HL-60/S4 treated with phorbol 12-myristate 13-acetate at 8.2 ng/mL for 4 days and 3 days (cell line): ENCODE data around the gene EFNA4.

Source experiments
- in situ Hi-C: fragments of 300-500 bp; cut with MboI; formaldehyde crosslinking; loops from 2 replicates; pipeline ENCODE4 v1.15.0; 2022; ENCODE audit warnings: low sequenced_read_pairs

EFNA4 gene

DNA sequence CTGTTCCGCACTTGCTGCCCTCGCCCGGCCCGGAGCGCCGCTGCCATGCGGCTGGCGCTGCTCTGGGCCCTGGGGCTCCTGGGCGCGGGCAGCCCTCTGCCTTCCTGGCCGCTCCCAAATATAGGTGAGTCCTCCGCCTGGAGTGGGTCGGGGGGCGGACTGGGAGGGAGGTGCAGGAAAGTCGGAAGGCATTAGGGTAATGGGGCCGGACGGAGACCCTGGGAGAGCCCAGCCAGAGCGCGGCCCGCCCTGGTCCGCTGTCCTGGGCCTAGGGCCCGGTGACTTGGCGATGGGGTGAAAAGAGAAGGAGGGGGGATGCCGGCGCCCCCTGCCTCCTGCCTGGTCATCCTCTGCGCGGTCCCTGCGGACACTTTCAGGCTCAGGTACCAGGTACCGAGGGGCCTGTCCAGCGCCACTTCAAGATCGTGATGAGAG, 12.2 kb upstream of the EFNA4 start:
- in situ Hi-C loops: no loop called here

DNA sequence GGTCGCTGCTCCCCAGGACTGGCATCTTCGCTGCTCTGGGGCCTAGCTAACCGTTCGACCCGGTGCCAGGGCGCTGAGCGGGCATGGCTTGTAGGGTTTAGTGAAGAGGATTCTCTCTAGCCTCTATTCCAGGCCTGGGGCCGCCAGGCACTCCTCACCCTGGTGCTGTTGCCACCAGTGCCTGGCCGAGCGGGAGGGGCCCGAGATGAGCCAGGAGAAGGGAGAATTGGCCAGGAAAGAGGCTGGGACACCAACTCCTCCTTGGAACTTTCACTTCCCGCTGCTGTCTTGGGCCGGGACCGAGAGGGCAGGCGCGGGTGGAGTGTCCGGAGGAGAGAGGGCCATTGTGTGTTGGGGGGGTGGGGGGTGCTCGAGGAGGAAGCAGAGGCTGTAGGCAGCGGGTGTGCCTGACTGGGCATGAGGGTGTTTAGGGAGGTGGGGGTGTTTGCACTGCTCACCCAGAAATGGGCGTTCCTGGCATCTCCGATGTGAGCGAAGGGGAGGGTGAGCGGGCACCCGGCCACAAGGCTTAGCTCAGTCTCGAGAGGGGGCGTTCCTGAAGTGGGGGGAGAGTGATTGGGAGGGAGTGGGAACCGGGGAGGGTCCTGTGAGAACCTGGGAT, 11.7 kb upstream of the EFNA4 start:
- in situ Hi-C loops: no loop called here

- in situ Hi-C loops: no loop called here
These were observed 10.8 kb upstream of the EFNA4 start for GRCh38 chr1:155052439-155053395.

GRCh38 chr1:155053531-155054105, 9.9 kb upstream of the EFNA4 start:
- in situ Hi-C loops: no loop called here

DNA sequence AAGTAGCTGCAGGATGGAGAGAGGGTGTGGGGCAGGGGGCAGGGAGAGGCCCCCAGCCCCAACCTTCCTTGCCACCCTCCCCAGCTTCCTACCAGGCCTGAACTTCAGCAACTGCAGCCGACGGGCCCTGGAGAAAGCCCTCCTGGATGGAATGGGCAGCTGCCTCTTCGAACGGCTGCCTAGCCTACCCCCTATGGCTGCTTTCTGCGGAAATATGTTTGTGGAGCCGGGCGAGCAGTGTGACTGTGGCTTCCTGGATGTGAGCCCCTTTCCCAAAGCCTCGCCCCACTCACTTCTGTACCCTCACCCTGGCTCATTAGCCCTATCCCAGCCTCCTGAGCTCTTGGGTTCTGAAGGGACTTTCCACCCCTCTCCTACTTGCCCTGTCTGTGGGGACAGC, 6.4 kb upstream of the EFNA4 start:
- in situ Hi-C loops: no loop called here

DNA sequence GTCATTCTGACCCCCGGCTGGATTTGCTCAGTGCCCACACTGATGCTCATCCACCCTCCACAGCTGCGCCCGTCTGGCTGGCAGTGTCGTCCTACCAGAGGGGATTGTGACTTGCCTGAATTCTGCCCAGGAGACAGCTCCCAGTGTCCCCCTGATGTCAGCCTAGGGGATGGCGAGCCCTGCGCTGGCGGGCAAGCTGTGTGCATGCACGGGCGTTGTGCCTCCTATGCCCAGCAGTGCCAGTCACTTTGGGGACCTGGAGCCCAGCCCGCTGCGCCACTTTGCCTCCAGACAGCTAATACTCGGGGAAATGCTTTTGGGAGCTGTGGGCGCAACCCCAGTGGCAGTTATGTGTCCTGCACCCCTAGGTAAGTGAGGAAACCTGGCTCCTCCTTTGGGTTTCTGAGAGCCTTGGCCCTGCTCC, 5.7 kb upstream of the EFNA4 start:
- in situ Hi-C loops: no loop called here

- in situ Hi-C loops: no loop called here
These were observed 2.8 kb upstream of the EFNA4 start for GRCh38 chr1:155060736-155061135.

DNA sequence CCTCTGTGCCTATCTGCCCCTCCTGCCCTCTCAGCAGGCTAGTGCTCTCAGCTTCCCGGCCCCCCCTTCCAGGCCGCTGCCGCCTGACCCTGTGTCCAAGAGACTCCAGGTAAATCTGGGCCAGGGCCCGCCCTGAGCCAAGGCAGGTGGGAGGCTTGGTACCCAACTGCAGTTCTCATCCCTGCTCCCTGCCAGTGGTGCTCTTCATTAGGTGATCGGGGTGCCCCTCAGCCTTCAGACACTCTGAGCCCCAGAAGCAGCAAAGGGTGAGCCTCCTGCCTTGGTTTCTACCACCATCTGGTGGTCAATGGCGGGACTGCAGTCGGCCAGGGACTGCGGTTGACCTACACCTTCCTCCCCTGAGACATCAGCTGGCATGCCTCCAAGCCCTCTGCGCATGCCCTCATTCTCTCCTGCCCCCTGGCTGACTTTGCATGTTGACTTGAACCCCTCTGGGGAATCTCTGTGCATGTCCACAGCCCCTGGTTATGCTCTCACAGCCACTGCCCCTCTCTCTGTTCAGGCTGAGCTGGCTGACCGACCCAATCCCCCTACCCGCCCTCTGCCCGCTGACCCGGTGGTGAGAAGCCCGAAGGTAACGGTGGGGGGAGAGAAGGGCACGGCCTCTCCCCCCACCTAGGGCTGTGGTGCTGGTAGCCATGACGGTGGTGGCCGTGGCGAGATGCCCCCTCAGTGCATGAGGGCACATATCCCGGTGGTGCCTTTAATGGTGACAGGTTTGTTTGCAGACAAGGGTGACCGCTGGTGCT, 2.0 kb upstream of the EFNA4 start:
- in situ Hi-C loops: no loop called here

DNA sequence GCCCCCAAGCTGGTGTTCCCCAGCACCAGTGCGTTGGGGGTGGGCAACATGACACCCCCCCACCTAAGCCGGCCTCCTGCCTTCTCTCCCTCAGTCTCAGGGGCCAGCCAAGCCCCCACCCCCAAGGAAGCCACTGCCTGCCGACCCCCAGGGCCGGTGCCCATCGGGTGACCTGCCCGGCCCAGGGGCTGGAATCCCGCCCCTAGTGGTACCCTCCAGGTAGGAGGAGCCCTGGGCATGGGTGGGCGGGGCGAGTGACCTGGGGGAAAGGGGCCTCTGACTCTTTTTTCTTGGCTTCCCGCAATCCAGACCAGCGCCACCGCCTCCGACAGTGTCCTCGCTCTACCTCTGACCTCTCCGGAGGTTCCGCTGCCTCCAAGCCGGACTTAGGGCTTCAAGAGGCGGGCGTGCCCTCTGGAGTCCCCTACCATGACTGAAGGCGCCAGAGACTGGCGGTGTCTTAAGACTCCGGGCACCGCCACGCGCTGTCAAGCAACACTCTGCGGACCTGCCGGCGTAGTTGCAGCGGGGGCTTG, 1.3 kb upstream of the EFNA4 start:
- in situ Hi-C loops: no loop called here

- in situ Hi-C loops: no loop called here
These were observed 683 bp upstream of the EFNA4 start for GRCh38 chr1:155062702-155063411.

DNA sequence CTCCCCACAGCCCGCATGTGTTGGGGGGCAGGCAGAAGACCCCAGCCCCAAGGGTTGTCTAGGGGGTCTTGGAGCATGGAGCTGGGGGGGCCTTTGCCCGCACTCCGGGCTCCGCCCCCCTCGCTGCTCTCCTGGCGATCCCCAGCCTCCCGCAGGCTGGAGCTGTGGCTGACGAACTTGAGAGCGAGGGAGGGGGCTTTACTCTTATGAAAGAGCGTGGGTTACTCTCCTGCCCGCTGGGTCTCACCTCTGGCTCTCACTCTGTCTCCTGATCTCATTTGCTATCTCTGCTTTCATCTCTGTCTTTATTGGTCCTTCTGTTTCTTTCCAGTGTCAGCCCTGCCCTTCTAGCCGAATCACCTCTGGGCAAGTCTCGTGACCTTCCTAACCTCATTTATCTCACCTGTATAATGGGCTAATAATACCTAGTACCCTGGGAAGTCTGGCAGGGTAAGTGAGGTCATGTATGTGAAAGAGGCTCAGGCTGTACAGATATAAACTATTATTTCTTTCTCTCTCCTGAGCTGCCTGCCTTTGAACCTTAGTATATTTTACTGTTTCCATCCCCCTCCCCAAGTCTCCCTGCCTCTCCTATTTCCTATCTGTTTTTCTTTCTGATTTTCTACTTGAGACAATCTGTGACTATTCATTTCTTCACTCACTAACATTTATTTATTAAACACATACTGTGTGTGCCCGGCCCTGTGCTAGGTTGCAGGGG, 731 bp downstream of the EFNA4 start:
- in situ Hi-C loops: no loop called here

DNA sequence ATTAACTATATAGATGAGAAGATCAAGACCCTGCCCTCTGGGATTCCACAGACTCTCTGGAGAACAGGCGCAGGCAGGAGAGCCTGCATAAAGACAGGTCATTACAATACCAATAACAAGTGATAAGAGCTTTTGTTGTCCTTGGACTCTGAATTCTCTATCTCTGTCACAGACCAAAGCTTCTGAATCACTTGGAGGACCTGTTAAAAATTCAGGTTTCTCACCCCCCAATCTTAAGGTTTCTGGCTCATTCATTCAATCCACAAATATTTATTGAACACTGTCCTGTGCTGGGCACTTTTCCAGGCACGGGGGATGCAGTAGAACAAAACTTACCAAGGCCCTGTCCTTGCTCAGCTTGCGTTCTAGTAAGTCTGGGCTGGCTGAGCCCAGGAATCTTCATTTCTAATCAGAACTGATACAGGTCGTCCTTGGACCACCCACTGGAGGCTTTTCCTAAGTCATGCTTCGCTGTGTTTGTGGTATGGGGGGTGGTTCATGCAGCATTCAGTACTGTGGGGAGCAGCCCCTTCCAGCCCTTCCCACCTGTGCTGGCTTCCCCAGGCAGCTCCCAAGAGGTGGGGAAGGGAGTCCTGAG, 1.4 kb downstream of the EFNA4 start:
- in situ Hi-C loops: no loop called here

DNA sequence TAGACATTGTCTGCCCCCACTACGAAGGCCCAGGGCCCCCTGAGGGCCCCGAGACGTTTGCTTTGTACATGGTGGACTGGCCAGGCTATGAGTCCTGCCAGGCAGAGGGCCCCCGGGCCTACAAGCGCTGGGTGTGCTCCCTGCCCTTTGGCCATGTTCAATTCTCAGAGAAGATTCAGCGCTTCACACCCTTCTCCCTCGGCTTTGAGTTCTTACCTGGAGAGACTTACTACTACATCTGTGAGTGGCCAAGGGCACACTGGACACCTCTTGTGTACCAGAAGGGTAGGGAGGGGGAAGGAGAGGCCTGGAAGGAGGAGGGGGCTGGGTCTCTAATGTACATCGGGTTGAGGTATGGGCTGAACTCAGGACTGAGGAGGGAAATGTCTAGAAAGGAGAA, 3.2 kb downstream of the EFNA4 start:
- in situ Hi-C loops: no loop called here

DNA sequence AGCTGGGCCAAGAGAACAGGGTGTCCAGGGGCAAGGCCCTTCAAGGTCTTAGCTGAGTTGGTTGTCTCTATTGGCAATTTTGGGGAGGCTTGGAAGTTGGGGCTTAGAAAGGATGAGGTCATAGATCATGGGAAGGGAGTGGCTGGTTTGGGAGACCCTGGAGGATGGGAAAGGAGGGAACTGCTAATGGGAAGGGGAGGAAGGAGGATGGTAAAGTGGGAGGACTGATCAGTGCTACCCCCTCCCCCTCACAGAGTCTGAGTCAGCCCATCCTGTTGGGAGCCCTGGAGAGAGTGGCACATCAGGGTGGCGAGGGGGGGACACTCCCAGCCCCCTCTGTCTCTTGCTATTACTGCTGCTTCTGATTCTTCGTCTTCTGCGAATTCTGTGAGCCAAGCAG, 5.1 kb downstream of the EFNA4 start:
- in situ Hi-C loops: no loop called here

GRCh38 chr1:155069551-155070157, 6.1 kb downstream of the EFNA4 start:
- in situ Hi-C loops: no loop called here

- in situ Hi-C loops: no loop called here
These were observed 6.7 kb downstream of the EFNA4 start for GRCh38 chr1:155070158-155070621.

DNA sequence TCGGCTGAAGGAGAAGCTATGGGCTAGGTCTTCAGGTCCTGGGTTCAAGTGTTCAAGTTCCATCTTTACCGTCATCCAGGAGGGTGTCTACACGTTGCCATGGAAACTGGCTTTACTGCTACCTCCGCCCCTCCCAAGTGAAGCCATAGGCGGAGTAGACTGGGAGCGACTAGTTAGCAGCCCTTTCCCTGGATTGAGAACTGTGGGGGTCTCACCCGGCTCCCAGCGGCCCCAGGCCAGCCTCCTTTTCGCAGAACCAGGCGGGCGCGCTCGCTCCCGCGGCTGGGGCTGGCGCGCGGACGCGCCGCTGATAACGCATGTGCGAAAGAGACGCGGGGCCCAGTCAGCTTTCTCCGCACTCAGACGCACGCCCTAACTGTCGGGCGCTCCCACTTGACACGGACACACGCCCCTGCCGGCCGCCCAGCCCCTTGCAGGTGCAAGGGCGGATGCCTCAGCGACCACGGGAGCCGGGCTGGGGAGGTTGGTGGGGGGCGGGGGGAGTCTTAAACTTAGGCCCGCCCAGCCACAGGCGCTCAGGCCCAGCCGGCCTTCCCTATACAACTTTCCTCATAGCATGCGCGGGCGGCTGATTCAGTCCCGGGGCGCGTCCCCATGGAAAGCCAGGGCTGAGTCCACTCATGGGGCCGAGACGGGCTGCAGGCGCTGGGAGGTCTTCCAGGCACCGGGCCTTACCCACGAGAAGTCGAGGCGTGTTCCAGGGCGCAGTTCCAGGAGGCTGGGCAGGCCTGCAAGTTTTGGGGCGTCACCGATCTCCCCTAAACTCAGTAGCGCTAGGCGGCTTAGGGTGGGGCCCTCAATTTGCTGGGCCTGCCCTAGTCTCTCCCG, 7.4 kb downstream of the EFNA4 start:
- in situ Hi-C loops: no loop called here

- in situ Hi-C loops: no loop called here
These were observed 8.2 kb downstream of the EFNA4 start for GRCh38 chr1:155071701-155072100.
